Endothelial cell of umbilical vein (primary cell): ENCODE data around the gene DAPK2. TPM values are rescaled to one million over a fixed set of nuclear protein-coding genes. Genes with fewer than 3 reads are reported as not detected.

Source experiments
- BruUV-seq: library from RNA; stranded (reverse); fragments of 400-500 nt; replicated peaks from 2 replicates; lab custom pipeline; 2021; lab: Mats Ljungman, UMichigan
- CTCF ChIA-PET: fragments of 300-600, 350-600 bp; sonication (Branson Sonifier 250); formaldehyde crosslinking; loops from one replicate; lab custom pipeline; 2021; ENCODE audit warnings: antibody characterized with exemption, inconsistent platforms; lab: Charles Lee
- POLR2A ChIA-PET: fragments of 300-600, 350-600 bp; sonication (Branson Sonifier 250); formaldehyde crosslinking; loops from one replicate; lab custom pipeline; 2021; ENCODE audit warnings: antibody characterized with exemption, inconsistent platforms; lab: Charles Lee
- DNase-seq: peaks from one replicate; pipeline ENCODE4 v3.0.0-alpha.2; 2011; ENCODE audit warnings: low read depth, low spot score
- FAIRE-seq: peaks from 2 replicates; lab custom pipeline; 2011; peaks lifted over from hg19 to GRCh38; lab: Jason Lieb, UNC
- H2AFZ ChIP-seq: 2 replicates; pipeline ENCODE4 v1.6.0; 2012; ENCODE audit warnings: low read depth, low read length, control low read depth, inconsistent platforms
- H3K27ac ChIP-seq: 2 replicates; pipeline ENCODE4 v1.5.1; 2011; ENCODE audit warnings: low read depth, mild to moderate bottlenecking, control low read depth, low read length, moderate library complexity; ENCODE audit not compliant: insufficient read depth
- H3K27me3 ChIP-seq, 2 experiments: 2 replicates each; pipeline versions ENCODE4 v1.6.0 to v1.6.1; 2011; ENCODE audit warnings: low read length in 2 of 2, mixed read lengths in 1 of 2; ENCODE audit not compliant: control insufficient read depth in 2 of 2, insufficient read depth in 2 of 2
- H3K36me3 ChIP-seq, 2 experiments: 2 replicates in 1 of 2; 3 replicates in 1 of 2; pipeline ENCODE4 v1.5.1; 2011; ENCODE audit warnings: low read length in 2 of 2, mild to moderate bottlenecking in 1 of 2, moderate library complexity in 1 of 2; ENCODE audit not compliant: control insufficient read depth in 2 of 2, insufficient read depth in 2 of 2; ENCODE audit errors: extremely low read depth in 1 of 2
- H3K4me1 ChIP-seq: 3 replicates; pipeline ENCODE4 v1.5.1; 2011; ENCODE audit warnings: mild to moderate bottlenecking, low read length; ENCODE audit not compliant: control insufficient read depth, insufficient read depth; ENCODE audit errors: extremely low read depth
- H3K4me2 ChIP-seq: 2 replicates; pipeline ENCODE4 v1.6.1; 2011; ENCODE audit warnings: low read length, control low read depth, mixed read lengths; ENCODE audit not compliant: insufficient read depth
- H3K4me3 ChIP-seq, 3 experiments: fragments of 200-600 bp in 1 of 3; sonication (generic), shearing (Covaris generic) in 1 of 3; replicated peaks in 1 of 3; 2 replicates each; pipeline ENCODE4 v1.5.1; 2011 to 2016; ENCODE audit warnings: control low read depth in 3 of 3, low read length in 3 of 3, mild to moderate bottlenecking in 2 of 3, inconsistent platforms in 1 of 3, low read depth in 1 of 3, moderate library complexity in 1 of 3; ENCODE audit not compliant: insufficient read depth in 1 of 3
- H3K79me2 ChIP-seq: 2 replicates; pipeline ENCODE4 v1.6.0; 2012; ENCODE audit warnings: low read length, inconsistent platforms; ENCODE audit not compliant: control insufficient read depth, insufficient read depth
- H3K9ac ChIP-seq: replicated peaks from 2 replicates; pipeline ENCODE3; 2011; ENCODE audit warnings: low read length, control low read depth; ENCODE audit not compliant: insufficient read depth; ENCODE audit errors: extremely low read depth
- H3K9me1 ChIP-seq: replicated peaks from 3 replicates; pipeline ENCODE4 v1.6.0; 2011; ENCODE audit warnings: mild to moderate bottlenecking, low read length; ENCODE audit not compliant: control insufficient read depth, insufficient read depth; ENCODE audit errors: extremely low read depth
- H3K9me3 ChIP-seq: replicated peaks from 2 replicates; pipeline ENCODE4 v1.5.1; 2012; ENCODE audit warnings: low read length, inconsistent platforms; ENCODE audit not compliant: control insufficient read depth, insufficient read depth
- H4K20me1 ChIP-seq: replicated peaks from 2 replicates; pipeline ENCODE3; 2011; ENCODE audit warnings: mild to moderate bottlenecking, low read length; ENCODE audit not compliant: control insufficient read depth, insufficient read depth; ENCODE audit errors: extremely low read depth
- CTCF ChIP-seq, 2 donors: IDR thresholded peaks; 1 replicate in 1 of 2; 2 replicates in 1 of 2; pipeline ENCODE4 v1.5.1; 2011; ENCODE audit warnings: low read length in 2 of 2, mild to moderate bottlenecking in 2 of 2, moderate library complexity in 2 of 2, control low read depth in 1 of 2, inconsistent platforms in 1 of 2, low read depth in 1 of 2; ENCODE audit not compliant: insufficient read depth in 1 of 2; ENCODE audit errors: extremely low read depth in 1 of 2
- EZH2 ChIP-seq: IDR thresholded peaks from 2 replicates; pipeline ENCODE4 v1.6.1; 2012; ENCODE audit warnings: borderline replicate concordance, low read depth, mild to moderate bottlenecking, moderate library complexity, low read length, inconsistent platforms; ENCODE audit not compliant: severe bottlenecking
- FOS ChIP-seq: IDR thresholded peaks from 2 replicates; pipeline ENCODE4 v1.6.1; 2011; ENCODE audit warnings: mild to moderate bottlenecking, low read length, moderate library complexity, borderline replicate concordance; ENCODE audit not compliant: insufficient read depth
- GATA2 ChIP-seq: IDR thresholded peaks from 2 replicates; pipeline ENCODE4 v1.7.0; 2011; ENCODE audit warnings: low read depth, mild to moderate bottlenecking, moderate library complexity, mixed read lengths, low read length; ENCODE audit not compliant: insufficient read length, insufficient read depth
- JUN ChIP-seq: IDR thresholded peaks from 2 replicates; pipeline ENCODE4 v1.6.1; 2011; ENCODE audit warnings: borderline replicate concordance, low read depth; ENCODE audit not compliant: insufficient read length, insufficient read depth
- MAX ChIP-seq: IDR thresholded peaks from 2 replicates; pipeline ENCODE4 v1.6.1; 2011; ENCODE audit not compliant: insufficient read depth, insufficient read length
- MYC ChIP-seq: IDR thresholded peaks from one replicate; pipeline ENCODE4 v1.6.1; 2011; ENCODE audit warnings: mild to moderate bottlenecking, low read depth, low read length
- POLR2A ChIP-seq: IDR thresholded peaks from 2 replicates; pipeline ENCODE4 v1.6.1; 2012; ENCODE audit warnings: low read depth, mild to moderate bottlenecking, control low read depth, low read length
- POLR2AphosphoS5 ChIP-seq: IDR thresholded peaks from 2 replicates; pipeline ENCODE4 v1.6.1; 2012; ENCODE audit warnings: low read depth, mild to moderate bottlenecking, control low read depth, low read length, moderate library complexity; ENCODE audit not compliant: insufficient read depth
- dilution Hi-C: fragments of 300-500 bp; cut with MboI; formaldehyde crosslinking; loops from one replicate; pipeline ENCODE4 v1.15.0; 2019; ENCODE audit warnings: low sequenced_read_pairs; ENCODE audit not compliant: extremely low pct_ligation_motif_present
- intact Hi-C: fragments of 100-400 bp; cut with micrococcal nuclease; formaldehyde crosslinking; loops from one replicate; pipeline ENCODE4 v1.10.0; 2022
- polyA plus RNA-seq, 4 experiments: library from polyadenylated mRNA; depleted of rRNA in 3 of 4; stranded (reverse) in 3 of 4; unstranded in 1 of 4; fragments of >200 nt; gene quantifications; 2 replicates each; pipeline versions ENCODE4 v1.2.1 to v1.2.3, GENCODE V29; 2011 to 2012; ENCODE audit warnings: missing spikeins in 1 of 4
- total RNA-seq: library from RNA; stranded (reverse); gene quantifications from 2 replicates; pipeline ENCODE4 v1.2.3, GENCODE V29; 2021

Gene DAPK2
- total and polyA plus RNA-seq, 2 donors (not counting 3 experiments of a cell fraction or from before 2014, with no cell fraction given), result 2.8 to 6.7 TPM

- ChIA-PET CTCF (interaction anchor here (0.8 to 1.7 kb wide), 3 partner anchors 7 to 24 kb away, joined by 3 to 5 read pairs (median 4); partner anchors contain the start of gene DAPK2), POLR2A (no interaction called here)
- Histone ChIP-seq H3K4me1 (peaks cover 3% of the 10 kb centered on the region), H2AFZ (no peak overlapping the region), H4K20me1 (no peaks in the 10 kb centered on the region), H3K9me3 (no peaks in the 10 kb centered on the region), H3K79me2 (no peaks in the 10 kb centered on the region), H3K4me3 (no peak overlapping the region), H3K27ac (no peak overlapping the region), H3K4me2 (no peak overlapping the region), H3K27me3 (peaks cover 9 to 30% of the 10 kb centered on the region in 2 experiments), H3K9me1 (no peaks in the 10 kb centered on the region), H3K9ac (no peak overlapping the region), H3K36me3 (no peaks in the 10 kb centered on the region)
- FAIRE-seq (no peak), DNase-seq (no peak)
- TF ChIP-seq MAX, result no peak
- TF ChIP-seq GATA2, result no peak
- no peak for TF ChIP-seq POLR2AphosphoS5
- TF ChIP-seq FOS, result no peak
- TF ChIP-seq MYC, result no peak
- no TSS peak for BruUV-seq
- dilution Hi-C loops, result no loop called here
- intact Hi-C loops, result no loop called here
Measured at GRCh38 chr15:64022571-64022970, 23.7 kb downstream of the DAPK2 start.

- CTCF ChIA-PET, result interaction anchor here (1.2 kb wide), 1 partner anchor 13 kb away, joined by 3 read pairs; no protein-coding TSS in a partner anchor
- no peak overlapping the region for H3K4me2 ChIP-seq
- FAIRE-seq (no peak), DNase-seq (peak; percentile 26)
- no peaks in the 10 kb centered on the region for H3K9me1 ChIP-seq
- no TSS peak for BruUV-seq
- no peaks in the 10 kb centered on the region for H3K36me3 ChIP-seq
- no peaks in the 10 kb centered on the region for H3K9me3 ChIP-seq
- H4K20me1 ChIP-seq, result no peaks in the 10 kb centered on the region
- H2AFZ ChIP-seq, result no peak overlapping the region
- intact Hi-C loops (no loop called here), dilution Hi-C loops (no loop called here)
- H3K9ac ChIP-seq, result no peak overlapping the region
- no peaks in the 10 kb centered on the region for H3K4me1 ChIP-seq
- H3K4me3 ChIP-seq, result no peak overlapping the region
- POLR2A ChIA-PET, result no interaction called here
- no peak overlapping the region for H3K27ac ChIP-seq
- no peaks in the 10 kb centered on the region for H3K79me2 ChIP-seq
- peaks cover 4 to 29% of the 10 kb centered on the region in 2 experiments for H3K27me3 ChIP-seq
- TF ChIP-seq POLR2A (no peak), POLR2AphosphoS5 (no peak), EZH2 (no peak), FOS (no peak), CTCF (IDR thresholded peaks at IDR 0.05; ENCODE audit: extremely low read depth in 1 of 2, insufficient read depth in 1 of 2, low read depth in 1 of 2, low read length in 2 of 2) (no peak), MAX (no peak), JUN (no peak), MYC (no peak), GATA2 (no peak)
Measured at GRCh38 chr15:64019764-64020163, 26.5 kb downstream of the DAPK2 start.
